ENCODE data around the gene PRIMPOL.

DNA sequence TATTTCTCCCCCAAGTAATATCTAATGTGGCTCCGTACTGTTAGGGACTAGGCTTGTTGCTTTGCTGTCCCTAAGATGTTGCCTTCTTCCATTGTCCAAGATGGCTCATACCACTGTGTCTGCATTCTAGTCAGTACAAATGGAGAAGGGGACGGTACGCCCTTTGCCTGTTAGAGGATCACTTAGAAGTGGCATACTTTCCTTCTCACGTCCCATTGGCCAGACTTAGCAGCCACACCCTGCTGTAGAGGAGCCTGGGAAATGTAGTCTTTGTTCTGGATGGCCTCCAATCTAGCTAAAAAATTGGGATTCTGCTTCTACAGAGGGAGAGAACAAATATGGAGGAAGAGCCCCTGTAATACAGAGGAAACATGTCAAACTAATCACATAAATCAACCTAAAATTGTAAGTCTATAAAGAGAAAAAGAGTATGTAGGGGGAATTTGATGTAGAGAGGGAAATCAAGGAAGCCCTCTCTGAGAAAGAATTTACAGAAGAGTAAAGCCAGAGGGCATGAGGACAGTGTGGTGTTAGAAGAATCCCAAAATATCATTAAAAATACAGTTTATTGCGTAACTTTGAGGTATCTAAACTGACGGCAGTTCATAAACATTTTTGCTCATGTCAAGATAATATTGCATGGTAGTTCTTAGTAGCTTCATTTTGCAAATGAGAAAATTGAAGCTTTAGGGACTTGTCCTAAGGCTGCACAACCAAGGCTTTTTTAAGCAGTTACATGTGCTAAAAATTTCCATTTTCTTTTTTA lies 15.1 kb downstream of the PRIMPOL start:
- TF ChIP-seq GATA2 (IDR thresholded peaks at IDR 0.05; ENCODE audit: low read depth, low read length) = no peak
- TF ChIP-seq GATA3 (IDR thresholded peaks at IDR 0.05; ENCODE audit: low read depth, low read length) = no peak
